ENCODE results near the gene LHFPL4. TPM values are rescaled to one million over a fixed set of nuclear protein-coding genes. Genes with fewer than 3 reads are reported as not detected.

The LHFPL4 gene
- total RNA-seq, 3 donors from 2014 or later (not counting 1 experiment from before 2014, with no cell fraction given) = not detected

DNA sequence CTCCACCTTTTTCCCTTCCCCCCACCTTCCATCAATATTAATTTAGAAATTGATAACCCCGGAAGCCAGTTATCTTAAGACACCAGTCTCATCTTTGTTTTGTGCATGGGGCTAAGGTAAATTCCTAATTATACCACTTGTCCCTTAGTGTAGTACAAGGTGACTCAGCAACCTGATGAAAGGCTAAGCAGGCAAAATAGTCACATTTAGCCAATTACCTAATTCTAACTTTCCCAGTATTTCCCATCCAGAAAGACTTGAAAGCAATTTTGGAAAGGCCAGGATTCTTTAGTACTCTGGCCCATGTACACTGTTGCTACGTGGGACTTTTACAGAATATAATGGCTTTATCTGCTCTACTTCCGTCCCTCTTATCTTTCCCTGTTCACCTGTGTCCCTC lies 83.6 kb downstream of the LHFPL4 start:
- peak overlapping the region; percentile 52 to 71 for H3K27ac Mint-ChIP-seq
- peaks cover 28 to 29% of the 10 kb centered on the region in 2 donors for H3K4me1 Mint-ChIP-seq
- intact Hi-C loops (cut with micrococcal nuclease) = no loop called here
- no peaks in the 10 kb centered on the region for H3K9me3 Mint-ChIP-seq
- Histone ChIP-seq H3K4me1 (ENCODE audit: control insufficient read depth, insufficient read depth, low read length) (no peaks in the 10 kb centered on the region), H3K9me3 (ENCODE audit: control insufficient read depth, insufficient read depth, low read length) (no peaks in the 10 kb centered on the region), H3K36me3 (ENCODE audit: control insufficient read depth, insufficient read depth, low read length) (peaks cover 86% of the 10 kb centered on the region), H3K4me3 (ENCODE audit: low read length) (no peak overlapping the region), H3K27ac (ENCODE audit: low read length) (no peak overlapping the region), H3K27me3 (ENCODE audit: control insufficient read depth, insufficient read depth, low read length) (no peaks in the 10 kb centered on the region)
- ATAC-seq (no peak), DNase-seq (no peak)
- H3K36me3 Mint-ChIP-seq = peaks cover 54% of the 10 kb centered on the region
- WGBS (ENCODE audit: insufficient coverage) = 100% methylated on average over 2 of the region's 3 CpGs
- H3K4me3 Mint-ChIP-seq = no peak overlapping the region
- TF ChIP-seq, protein P1, sequence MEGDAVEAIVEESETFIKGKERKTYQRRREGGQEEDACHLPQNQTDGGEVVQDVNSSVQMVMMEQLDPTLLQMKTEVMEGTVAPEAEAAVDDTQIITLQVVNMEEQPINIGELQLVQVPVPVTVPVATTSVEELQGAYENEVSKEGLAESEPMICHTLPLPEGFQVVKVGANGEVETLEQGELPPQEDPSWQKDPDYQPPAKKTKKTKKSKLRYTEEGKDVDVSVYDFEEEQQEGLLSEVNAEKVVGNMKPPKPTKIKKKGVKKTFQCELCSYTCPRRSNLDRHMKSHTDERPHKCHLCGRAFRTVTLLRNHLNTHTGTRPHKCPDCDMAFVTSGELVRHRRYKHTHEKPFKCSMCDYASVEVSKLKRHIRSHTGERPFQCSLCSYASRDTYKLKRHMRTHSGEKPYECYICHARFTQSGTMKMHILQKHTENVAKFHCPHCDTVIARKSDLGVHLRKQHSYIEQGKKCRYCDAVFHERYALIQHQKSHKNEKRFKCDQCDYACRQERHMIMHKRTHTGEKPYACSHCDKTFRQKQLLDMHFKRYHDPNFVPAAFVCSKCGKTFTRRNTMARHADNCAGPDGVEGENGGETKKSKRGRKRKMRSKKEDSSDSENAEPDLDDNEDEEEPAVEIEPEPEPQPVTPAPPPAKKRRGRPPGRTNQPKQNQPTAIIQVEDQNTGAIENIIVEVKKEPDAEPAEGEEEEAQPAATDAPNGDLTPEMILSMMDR (IDR thresholded peaks at IDR 0.05) = no peak
- H3K27me3 Mint-ChIP-seq (ENCODE audit: low read depth in 2 of 2) = no peaks in the 10 kb centered on the region

DNA sequence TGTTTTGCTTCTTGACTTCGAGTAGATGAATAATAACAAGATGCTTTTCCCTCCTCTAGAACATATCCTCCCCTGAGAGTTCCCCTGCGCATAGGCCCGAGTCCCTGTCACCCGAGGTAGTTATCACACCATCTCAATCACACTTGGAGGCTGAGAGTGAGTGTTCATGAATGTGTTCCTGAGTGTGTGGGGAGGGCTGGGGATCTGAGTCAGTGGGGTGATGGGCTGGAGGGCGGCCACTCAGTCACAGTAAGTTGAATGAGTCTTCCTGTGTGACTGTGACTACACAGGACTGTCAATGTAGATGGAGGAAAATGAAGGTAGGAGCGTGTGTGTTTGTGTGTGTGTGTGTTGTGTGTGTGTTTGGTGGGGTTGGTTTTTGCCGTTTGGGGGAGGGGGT lies 85.2 kb downstream of the LHFPL4 start:
- ATAC-seq (peak; percentile 60 to 87 (median 76)), DNase-seq (no peak)
- H3K4me1 Mint-ChIP-seq = peaks cover 28 to 29% of the 10 kb centered on the region in 2 donors
- H3K36me3 Mint-ChIP-seq = peaks cover 51% of the 10 kb centered on the region
- Histone ChIP-seq H3K4me1 (ENCODE audit: control insufficient read depth, insufficient read depth, low read length) (no peaks in the 10 kb centered on the region), H3K27ac (ENCODE audit: low read length) (no peak overlapping the region), H3K9me3 (ENCODE audit: control insufficient read depth, insufficient read depth, low read length) (no peaks in the 10 kb centered on the region), H3K27me3 (ENCODE audit: control insufficient read depth, insufficient read depth, low read length) (no peaks in the 10 kb centered on the region), H3K4me3 (ENCODE audit: low read length) (no peak overlapping the region), H3K36me3 (ENCODE audit: control insufficient read depth, insufficient read depth, low read length) (peaks cover 83% of the 10 kb centered on the region)
- TF ChIP-seq, protein P1 (IDR thresholded peaks at IDR 0.05) = no peak
- H3K27ac Mint-ChIP-seq = peak overlapping the region; percentile 66 to 71
- no peak overlapping the region for H3K4me3 Mint-ChIP-seq
- intact Hi-C loops (cut with micrococcal nuclease) = no loop called here
- 80% methylated on average over 4 of the region's 7 CpGs for WGBS (ENCODE audit: insufficient coverage)
- no peaks in the 10 kb centered on the region for H3K9me3 Mint-ChIP-seq
- H3K27me3 Mint-ChIP-seq (ENCODE audit: low read depth in 2 of 2) = no peaks in the 10 kb centered on the region

DNA sequence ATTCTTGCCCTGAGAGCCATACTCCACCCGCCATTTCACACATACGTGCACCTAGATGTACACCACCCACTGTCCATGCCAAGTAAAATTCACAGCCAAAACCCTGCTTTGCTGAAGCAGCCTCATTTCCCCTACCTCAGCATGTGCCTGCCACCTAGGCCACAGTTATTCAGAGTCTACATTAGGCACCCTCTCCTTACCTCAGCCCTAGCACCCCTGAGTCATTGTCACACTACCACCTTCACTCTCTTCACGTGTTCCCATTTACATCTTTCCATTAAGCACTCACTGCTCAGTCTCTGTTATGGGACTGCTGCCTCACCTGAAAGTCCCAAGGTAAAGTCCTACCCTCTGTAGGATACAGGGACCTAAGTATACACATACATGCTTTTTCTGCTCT lies 86.2 kb downstream of the LHFPL4 start:
- Mint-ChIP-seq H3K27me3 (ENCODE audit: low read depth in 2 of 2) (no peaks in the 10 kb centered on the region), H3K4me1 (peaks cover 28 to 29% of the 10 kb centered on the region in 2 donors), H3K27ac (peak overlapping the region; percentile 66 to 71), H3K4me3 (no peak overlapping the region), H3K36me3 (peaks cover 42% of the 10 kb centered on the region), H3K9me3 (no peaks in the 10 kb centered on the region)
- Histone ChIP-seq H3K27me3 (ENCODE audit: control insufficient read depth, insufficient read depth, low read length) (no peaks in the 10 kb centered on the region), H3K9me3 (ENCODE audit: control insufficient read depth, insufficient read depth, low read length) (no peaks in the 10 kb centered on the region), H3K36me3 (ENCODE audit: control insufficient read depth, insufficient read depth, low read length) (peaks cover 81% of the 10 kb centered on the region), H3K4me3 (ENCODE audit: low read length) (no peak overlapping the region), H3K27ac (ENCODE audit: low read length) (no peak overlapping the region), H3K4me1 (ENCODE audit: control insufficient read depth, insufficient read depth, low read length) (no peaks in the 10 kb centered on the region)
- intact Hi-C loops (cut with micrococcal nuclease) = no loop called here
- ATAC-seq = peak in 2 of 3 donors; percentile 50 to 51
- no peak for DNase-seq
- TF ChIP-seq, protein P1 (IDR thresholded peaks at IDR 0.05) = no peak
- 82% methylated on average over 3 of the region's 3 CpGs for WGBS (ENCODE audit: insufficient coverage)

DNA sequence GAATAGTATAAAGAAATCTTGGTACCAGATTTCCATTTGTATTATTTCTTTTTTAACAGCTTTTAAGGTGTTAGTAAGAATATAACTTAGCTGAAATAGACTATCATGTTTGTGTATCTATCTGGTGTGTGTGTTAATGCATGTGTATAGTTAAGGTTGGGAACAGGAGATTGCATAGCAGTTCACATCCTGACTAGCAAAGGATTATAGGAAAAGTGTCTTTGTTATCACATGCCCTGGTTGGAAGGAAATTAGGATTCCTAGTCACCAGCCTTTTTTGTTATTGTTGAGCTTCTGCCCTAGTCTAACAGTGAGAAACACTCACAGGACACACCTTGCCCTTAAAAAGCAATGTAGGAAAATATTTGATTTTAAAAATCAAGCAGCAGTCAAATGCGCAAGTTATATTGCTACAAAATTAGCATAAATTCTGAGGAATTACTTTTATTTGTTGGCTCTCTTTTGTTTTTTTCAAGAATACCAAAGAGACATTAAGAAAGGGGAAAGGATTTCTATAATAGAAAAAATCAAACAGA lies 98.0 kb downstream of the LHFPL4 start:
- no peak for ATAC-seq
- H3K4me1 Mint-ChIP-seq = peaks cover 16% of the 10 kb centered on the region in 2 donors
- no peak overlapping the region for H3K27ac ChIP-seq (ENCODE audit: low read length)
- H3K36me3 Mint-ChIP-seq = peaks cover 14% of the 10 kb centered on the region
- H3K36me3 ChIP-seq (ENCODE audit: control insufficient read depth, insufficient read depth, low read length) = peaks cover 69% of the 10 kb centered on the region
- H3K27ac Mint-ChIP-seq = no peak overlapping the region
- TF ChIP-seq, protein P1 (IDR thresholded peaks at IDR 0.05) = no peak
- H3K9me3 ChIP-seq (ENCODE audit: control insufficient read depth, insufficient read depth, low read length) = no peaks in the 10 kb centered on the region
- no peaks in the 10 kb centered on the region for H3K27me3 Mint-ChIP-seq (ENCODE audit: low read depth in 2 of 2)
- intact Hi-C loops (cut with micrococcal nuclease) = no loop called here
- H3K4me3 Mint-ChIP-seq = no peak overlapping the region
- H3K27me3 ChIP-seq (ENCODE audit: control insufficient read depth, insufficient read depth, low read length) = no peaks in the 10 kb centered on the region
- no peak for DNase-seq
- H3K9me3 Mint-ChIP-seq = no peaks in the 10 kb centered on the region
- no peaks in the 10 kb centered on the region for H3K4me1 ChIP-seq (ENCODE audit: control insufficient read depth, insufficient read depth, low read length)
- 100% methylated on average over 1 of the region's 1 CpG for WGBS (ENCODE audit: insufficient coverage)
- H3K4me3 ChIP-seq (ENCODE audit: low read length) = no peak overlapping the region
